ENCODE data around the gene SLC19A1. TPM values are rescaled to one million over a fixed set of nuclear protein-coding genes. Genes with fewer than 3 reads are reported as not detected.

SLC19A1 gene
- total RNA-seq, 1 donor from 2014 or later = 21.7 TPM

DNA sequence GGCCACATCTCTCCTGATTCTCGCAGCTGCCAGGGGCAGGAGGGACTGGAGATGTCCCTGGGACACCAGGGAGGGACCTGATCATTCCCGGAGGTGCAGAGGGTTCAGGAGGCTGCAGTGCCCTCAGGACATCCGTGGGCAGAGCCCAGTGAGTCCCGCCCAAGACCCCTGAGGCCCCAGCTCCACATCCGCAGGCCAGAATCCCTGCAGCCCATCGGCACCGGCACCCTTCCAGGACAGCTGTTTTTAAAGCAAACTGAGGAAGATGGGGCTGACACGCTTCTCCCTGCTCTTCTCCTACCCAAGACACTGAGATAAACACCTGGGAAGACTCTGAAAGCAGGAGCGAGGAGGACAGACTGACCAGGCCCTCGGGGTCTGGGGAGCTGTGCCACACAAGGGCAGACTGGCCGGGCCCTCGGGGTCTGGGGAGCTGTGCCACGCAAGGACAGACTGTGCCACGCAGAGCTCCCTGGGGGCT is 25.5 kb downstream of the SLC19A1 start:
- TF ChIP-seq, protein P1, sequence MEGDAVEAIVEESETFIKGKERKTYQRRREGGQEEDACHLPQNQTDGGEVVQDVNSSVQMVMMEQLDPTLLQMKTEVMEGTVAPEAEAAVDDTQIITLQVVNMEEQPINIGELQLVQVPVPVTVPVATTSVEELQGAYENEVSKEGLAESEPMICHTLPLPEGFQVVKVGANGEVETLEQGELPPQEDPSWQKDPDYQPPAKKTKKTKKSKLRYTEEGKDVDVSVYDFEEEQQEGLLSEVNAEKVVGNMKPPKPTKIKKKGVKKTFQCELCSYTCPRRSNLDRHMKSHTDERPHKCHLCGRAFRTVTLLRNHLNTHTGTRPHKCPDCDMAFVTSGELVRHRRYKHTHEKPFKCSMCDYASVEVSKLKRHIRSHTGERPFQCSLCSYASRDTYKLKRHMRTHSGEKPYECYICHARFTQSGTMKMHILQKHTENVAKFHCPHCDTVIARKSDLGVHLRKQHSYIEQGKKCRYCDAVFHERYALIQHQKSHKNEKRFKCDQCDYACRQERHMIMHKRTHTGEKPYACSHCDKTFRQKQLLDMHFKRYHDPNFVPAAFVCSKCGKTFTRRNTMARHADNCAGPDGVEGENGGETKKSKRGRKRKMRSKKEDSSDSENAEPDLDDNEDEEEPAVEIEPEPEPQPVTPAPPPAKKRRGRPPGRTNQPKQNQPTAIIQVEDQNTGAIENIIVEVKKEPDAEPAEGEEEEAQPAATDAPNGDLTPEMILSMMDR (IDR thresholded peaks at IDR 0.05; ENCODE audit: insufficient read depth, low read length, poor library complexity, severe bottlenecking) = no peak
- no peak overlapping the region for H3K4me3 ChIP-seq (ENCODE audit: low read depth, low read length)
- H3K27me3 ChIP-seq (ENCODE audit: control insufficient read depth, insufficient read depth, low read length) = no peaks in the 10 kb centered on the region
- peaks cover 3% of the 10 kb centered on the region for H3K36me3 ChIP-seq (ENCODE audit: control insufficient read depth, insufficient read depth, low read length)
- no peak for DNase-seq (ENCODE audit: low read depth)

DNA sequence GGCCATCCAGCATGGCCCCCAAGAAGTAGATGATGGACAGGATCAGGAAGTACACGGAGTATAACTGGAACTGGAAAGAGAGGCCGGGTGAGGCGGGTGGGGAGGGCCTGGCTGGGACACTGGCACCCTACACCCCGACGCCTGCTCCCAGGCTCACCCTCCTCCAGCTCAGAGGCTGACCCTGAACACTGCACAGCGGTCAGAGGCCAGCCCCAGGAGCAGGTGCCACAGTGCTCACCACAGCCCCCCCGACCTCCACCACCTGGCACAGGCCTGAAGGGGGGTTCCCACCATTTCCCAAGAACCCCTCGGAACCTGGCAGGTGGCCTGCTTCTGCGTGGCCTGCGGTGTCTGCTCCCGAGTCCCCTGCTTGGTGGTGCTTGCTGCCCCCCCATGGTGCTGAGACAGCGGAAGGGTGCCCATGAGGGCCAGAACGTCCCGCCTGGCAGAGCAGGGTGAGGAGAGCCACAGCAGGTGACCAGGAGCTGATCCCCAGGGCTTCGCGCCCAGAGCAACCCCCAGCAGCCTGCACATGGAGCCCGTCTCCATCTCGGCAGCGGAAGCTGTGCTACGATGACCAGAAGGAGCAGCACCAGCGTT is 26.1 kb downstream of the SLC19A1 start:
- Histone ChIP-seq H3K36me3 (ENCODE audit: control insufficient read depth, insufficient read depth, low read length) (peaks cover 3% of the 10 kb centered on the region), H3K4me3 (ENCODE audit: low read depth, low read length) (no peak overlapping the region), H3K27me3 (ENCODE audit: control insufficient read depth, insufficient read depth, low read length) (no peaks in the 10 kb centered on the region)
- TF ChIP-seq, protein P1 (IDR thresholded peaks at IDR 0.05; ENCODE audit: insufficient read depth, low read length, poor library complexity, severe bottlenecking) = no peak
- DNase-seq (ENCODE audit: low read depth) = no peak

DNA sequence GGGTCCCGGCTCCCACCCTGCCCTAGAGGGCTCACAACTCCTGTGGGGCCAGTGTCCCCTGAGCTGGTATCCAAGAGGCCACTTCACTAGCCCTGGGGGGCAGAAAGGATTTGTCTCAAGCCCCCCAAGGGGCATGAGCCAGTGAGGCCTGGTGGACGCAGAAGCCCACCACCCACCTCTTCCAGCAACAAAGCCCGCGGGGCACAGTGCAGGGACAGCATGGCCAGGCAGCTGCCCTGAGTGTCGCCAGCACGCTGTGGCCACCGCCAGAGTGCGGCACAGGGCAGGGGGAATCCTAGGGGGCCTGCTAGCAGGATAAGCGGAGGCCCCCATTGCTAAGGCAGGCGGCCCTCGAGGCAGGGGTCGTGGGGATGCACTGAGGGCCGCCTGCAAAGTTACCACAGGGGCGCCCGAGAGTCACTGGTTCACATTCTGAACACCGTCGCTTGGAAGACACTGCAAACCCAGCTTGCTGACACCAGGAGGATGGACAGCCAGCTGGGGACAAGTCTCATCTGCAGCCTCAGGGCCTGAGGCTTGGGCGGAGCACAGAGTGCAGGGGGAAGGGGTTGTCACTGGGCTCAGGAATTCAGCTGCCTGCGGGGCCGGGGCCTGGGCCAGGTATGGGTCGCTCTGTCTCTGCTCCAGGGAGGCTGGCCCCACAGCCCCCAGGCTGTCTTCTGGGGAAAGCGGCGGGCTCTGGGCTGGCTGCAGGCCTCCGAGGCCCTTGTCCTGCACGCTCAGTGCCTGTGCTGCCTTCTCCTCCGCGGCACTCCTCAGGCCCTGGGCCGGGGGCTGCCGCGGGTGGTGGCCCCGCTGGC is 26.8 kb downstream of the SLC19A1 start:
- Histone ChIP-seq H3K36me3 (ENCODE audit: control insufficient read depth, insufficient read depth, low read length) (peaks cover 3% of the 10 kb centered on the region), H3K27me3 (ENCODE audit: control insufficient read depth, insufficient read depth, low read length) (no peaks in the 10 kb centered on the region), H3K4me3 (ENCODE audit: low read depth, low read length) (no peak overlapping the region)
- no peak for DNase-seq (ENCODE audit: low read depth)
- TF ChIP-seq, protein P1 (IDR thresholded peaks at IDR 0.05; ENCODE audit: insufficient read depth, low read length, poor library complexity, severe bottlenecking) = no peak

DNA sequence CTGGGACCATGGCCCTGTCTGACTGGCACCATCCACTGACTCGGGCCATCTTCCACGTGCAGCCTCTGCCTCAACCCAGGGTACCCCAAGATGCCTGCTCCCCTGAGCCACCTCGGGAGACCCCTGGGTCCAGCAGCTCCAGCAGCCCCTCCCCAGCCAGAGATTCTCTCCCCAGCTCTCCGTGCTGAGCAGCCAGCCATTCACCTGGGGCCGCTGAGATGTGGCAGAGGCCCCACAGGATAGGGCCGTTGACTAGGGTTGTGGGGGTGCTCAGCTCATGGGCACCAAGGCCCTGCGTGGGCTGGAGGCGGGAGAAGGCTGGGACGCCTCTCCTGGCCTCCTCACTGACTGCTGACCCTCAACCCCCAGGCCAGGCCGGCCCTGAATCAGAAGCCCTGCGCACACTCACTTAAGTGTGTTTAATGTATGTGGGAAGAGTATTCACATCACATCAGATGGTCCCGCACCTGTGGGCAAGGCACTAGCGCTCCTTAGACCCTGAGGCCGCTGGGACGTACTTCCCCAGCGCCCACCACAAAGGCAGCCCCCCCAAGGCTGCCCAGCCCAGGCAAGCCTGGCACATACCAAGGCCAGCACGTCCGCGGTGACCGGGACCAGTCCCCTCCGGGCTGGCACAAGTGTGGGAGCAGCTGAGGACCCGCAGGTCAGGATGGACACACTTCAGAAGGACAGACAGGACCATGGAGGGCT is 27.8 kb downstream of the SLC19A1 start:
- Histone ChIP-seq H3K4me3 (ENCODE audit: low read depth, low read length) (no peak overlapping the region), H3K36me3 (ENCODE audit: control insufficient read depth, insufficient read depth, low read length) (peaks cover 3% of the 10 kb centered on the region), H3K27me3 (ENCODE audit: control insufficient read depth, insufficient read depth, low read length) (no peaks in the 10 kb centered on the region)
- no peak for DNase-seq (ENCODE audit: low read depth)
- TF ChIP-seq, protein P1 (IDR thresholded peaks at IDR 0.05; ENCODE audit: insufficient read depth, low read length, poor library complexity, severe bottlenecking) = no peak

DNA sequence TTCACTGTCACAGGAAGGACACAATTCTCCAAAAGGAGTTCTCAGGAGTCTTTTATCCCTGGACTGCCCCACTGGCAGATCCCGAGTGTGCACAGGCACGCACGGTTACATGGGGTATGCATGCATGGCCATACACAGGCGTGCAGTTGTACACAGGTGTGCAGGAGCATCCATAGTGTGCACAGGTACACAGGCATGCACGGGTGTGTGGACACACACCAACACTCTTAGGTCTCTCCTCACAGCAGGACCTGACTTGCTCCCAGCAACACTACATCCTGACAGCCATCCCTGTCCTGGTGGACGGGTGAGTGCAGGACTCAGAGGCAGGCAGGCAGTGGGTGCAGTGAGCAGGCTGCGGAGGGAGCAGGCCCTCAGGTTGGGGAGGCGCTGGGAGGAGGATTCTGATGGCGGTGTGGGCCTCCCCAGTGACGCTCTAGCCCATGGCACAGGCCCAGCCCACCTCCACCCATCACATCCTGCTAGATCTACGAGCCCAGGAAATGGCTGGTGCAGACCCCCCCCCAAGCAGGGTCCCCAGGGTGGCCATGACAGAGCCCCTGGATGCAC is 28.4 kb downstream of the SLC19A1 start:
- TF ChIP-seq, protein P1 (IDR thresholded peaks at IDR 0.05; ENCODE audit: insufficient read depth, low read length, poor library complexity, severe bottlenecking) = no peak
- Histone ChIP-seq H3K27me3 (ENCODE audit: control insufficient read depth, insufficient read depth, low read length) (no peaks in the 10 kb centered on the region), H3K36me3 (ENCODE audit: control insufficient read depth, insufficient read depth, low read length) (peaks cover 3% of the 10 kb centered on the region), H3K4me3 (ENCODE audit: low read depth, low read length) (no peak overlapping the region)
- no peak for DNase-seq (ENCODE audit: low read depth)

All from kidney epithelial cell (primary cell).